ENCODE data around the gene LLGL1.

- TF ChIP-seq EZH2 (IDR thresholded peaks at IDR 0.05; ENCODE audit: borderline replicate concordance, low read depth, low read length, severe bottlenecking) (no peak), MAX (IDR thresholded peaks at IDR 0.05; ENCODE audit: insufficient read depth, insufficient read length) (no peak), POLR2AphosphoS5 (IDR thresholded peaks at IDR 0.05; ENCODE audit: insufficient read depth, low read depth, low read length) (no peak), POLR2A (IDR thresholded peaks at IDR 0.05; ENCODE audit: low read depth, low read length) (no peak), CTCF (IDR thresholded peaks at IDR 0.05; ENCODE audit: extremely low read depth in 1 of 2, insufficient read depth in 1 of 2, low read depth in 1 of 2, low read length in 2 of 2) (no peak), GATA2 (IDR thresholded peaks at IDR 0.05; ENCODE audit: insufficient read depth, insufficient read length, low read depth, low read length) (no peak), JUN (IDR thresholded peaks at IDR 0.05; ENCODE audit: borderline replicate concordance, insufficient read depth, insufficient read length, low read depth) (no peak), MYC (IDR thresholded peaks at IDR 0.05; ENCODE audit: low read depth, low read length) (no peak)
Observed at GRCh38 chr17:18187226-18187625, 38.2 kb upstream of the LLGL1 start.
